ENCODE data around the gene FEZF2.

DNA sequence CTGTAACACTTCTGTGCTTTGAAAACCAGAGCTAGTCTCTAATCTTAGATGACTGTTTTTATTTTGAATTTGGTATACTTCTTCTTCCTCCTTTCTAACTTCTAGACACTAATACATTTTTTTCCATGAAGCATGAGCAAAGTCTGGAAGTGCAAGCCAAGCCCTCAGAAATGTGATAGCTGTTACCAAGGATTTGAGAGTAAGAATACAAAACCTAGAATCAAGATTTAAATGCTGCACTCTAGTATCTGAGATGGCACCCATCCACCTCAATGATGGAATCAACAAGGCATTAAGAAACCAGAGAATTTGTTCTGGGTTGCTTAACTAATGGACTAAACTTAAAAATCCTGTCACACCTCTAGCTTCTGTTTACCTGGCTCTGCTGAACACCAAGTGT is 9.2 kb downstream of the FEZF2 start:
- TF ChIP-seq CTCF (conservative IDR thresholded peaks at IDR 0.05; ENCODE audit: low read depth, low read length) (no peak), EZH2 (IDR thresholded peaks at IDR 0.05; ENCODE audit: borderline replicate concordance, low read depth, low read length, poor library complexity, severe bottlenecking) (no peak)
